Measurements from ENCODE around the gene UBE2I. TPM values are rescaled to one million over a fixed set of nuclear protein-coding genes. Genes with fewer than 3 reads are reported as not detected.

Gene UBE2I
- total RNA-seq, 1 experiment from 2014 or later, result 261 TPM

DNA sequence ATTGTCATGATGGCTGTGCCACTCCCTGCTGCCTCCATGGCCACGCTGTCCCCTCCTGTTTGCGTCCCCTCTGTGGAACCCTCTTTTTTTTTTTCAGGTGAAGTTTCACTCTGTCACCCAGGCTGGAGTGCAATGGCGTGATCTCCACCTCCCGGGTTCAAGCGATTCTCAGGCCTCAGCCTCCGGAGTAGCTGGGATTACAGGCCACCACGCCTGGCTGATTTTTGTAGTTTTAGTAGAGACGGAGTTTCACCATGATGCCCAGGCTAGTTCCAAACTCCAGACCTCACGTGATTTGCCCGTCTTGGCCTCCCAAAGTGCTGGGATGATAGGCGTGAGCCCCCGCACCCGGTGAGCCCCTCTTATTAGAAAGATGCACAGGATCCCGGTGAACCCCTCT lies 11.0 kb upstream of the UBE2I start:
- no peaks in the 10 kb centered on the region for H3K9me3 Mint-ChIP-seq (ENCODE audit: low read depth, unreplicated experiment)
- peak overlapping the region; percentile 75 for H3K27ac Mint-ChIP-seq (ENCODE audit: unreplicated experiment)
- CTCF ChIA-PET, result no interaction called here
- BruUV-seq (replicated peaks), result no TSS peak
- H3K36me3 Mint-ChIP-seq (ENCODE audit: insufficient read depth, unreplicated experiment), result peaks cover 39% of the 10 kb centered on the region
- peak overlapping the region; percentile 67 for H3K4me3 Mint-ChIP-seq (ENCODE audit: low read depth, unreplicated experiment)
- no peak for TF ChIP-seq CTCF (IDR thresholded peaks at IDR 0.05; ENCODE audit: unreplicated experiment)
- H3K4me1 Mint-ChIP-seq (ENCODE audit: low read depth, unreplicated experiment), result peaks cover 52% of the 10 kb centered on the region
- intact Hi-C loops (cut with micrococcal nuclease; ENCODE audit: unreplicated experiment), result no loop called here
- H3K27me3 Mint-ChIP-seq (ENCODE audit: unreplicated experiment), result no peaks in the 10 kb centered on the region
- no peak for DNase-seq

GRCh38 chr16:1299012-1299867 lies 10.2 kb upstream of the UBE2I start:
- peak overlapping the region; percentile 67 for H3K4me3 Mint-ChIP-seq (ENCODE audit: low read depth, unreplicated experiment)

GRCh38 chr16:1299868-1300203 lies 9.6 kb upstream of the UBE2I start:
- DNase-seq, result no peak
- CTCF ChIA-PET, result no interaction called here
- intact Hi-C loops (cut with micrococcal nuclease; ENCODE audit: unreplicated experiment), result no loop called here
- TF ChIP-seq CTCF (IDR thresholded peaks at IDR 0.05; ENCODE audit: unreplicated experiment), result no peak
- Mint-ChIP-seq H3K9me3 (ENCODE audit: low read depth, unreplicated experiment) (no peaks in the 10 kb centered on the region), H3K4me3 (ENCODE audit: low read depth, unreplicated experiment) (peak overlapping the region; percentile 67), H3K27ac (ENCODE audit: unreplicated experiment) (peak overlapping the region; percentile 75), H3K36me3 (ENCODE audit: insufficient read depth, unreplicated experiment) (peaks cover 43% of the 10 kb centered on the region), H3K27me3 (ENCODE audit: unreplicated experiment) (no peaks in the 10 kb centered on the region), H3K4me1 (ENCODE audit: low read depth, unreplicated experiment) (peaks cover 57% of the 10 kb centered on the region)
- BruUV-seq (replicated peaks), result no TSS peak

More at GRCh38 chr16:1299012-1299867, 10.2 kb upstream of the UBE2I start:
- CTCF ChIA-PET, result interaction anchor here (0.6 to 0.8 kb wide), 2 partner anchors 10 to 66 kb away, joined by 3 read pairs; no protein-coding TSS in a partner anchor
- peaks cover 53% of the 10 kb centered on the region for H3K4me1 Mint-ChIP-seq (ENCODE audit: low read depth, unreplicated experiment)
- H3K27me3 Mint-ChIP-seq (ENCODE audit: unreplicated experiment), result no peaks in the 10 kb centered on the region
- peak; percentile 71 for DNase-seq
- H3K9me3 Mint-ChIP-seq (ENCODE audit: low read depth, unreplicated experiment), result no peaks in the 10 kb centered on the region
- H3K36me3 Mint-ChIP-seq (ENCODE audit: insufficient read depth, unreplicated experiment), result peaks cover 42% of the 10 kb centered on the region
- intact Hi-C loops (cut with micrococcal nuclease; ENCODE audit: unreplicated experiment), result no loop called here
- TSS peak; percentile 80 for BruUV-seq (replicated peaks)
- H3K27ac Mint-ChIP-seq (ENCODE audit: unreplicated experiment), result peak overlapping the region; percentile 75
- no peak for TF ChIP-seq CTCF (IDR thresholded peaks at IDR 0.05; ENCODE audit: unreplicated experiment)

GRCh38 chr16:1300664-1301476 lies 8.6 kb upstream of the UBE2I start:
- no TSS peak for BruUV-seq (replicated peaks)
- no peak overlapping the region for H3K27ac Mint-ChIP-seq (ENCODE audit: unreplicated experiment)
- peaks cover 43% of the 10 kb centered on the region for H3K36me3 Mint-ChIP-seq (ENCODE audit: insufficient read depth, unreplicated experiment)
- H3K4me3 Mint-ChIP-seq (ENCODE audit: low read depth, unreplicated experiment), result peak overlapping the region; percentile 41
- H3K27me3 Mint-ChIP-seq (ENCODE audit: unreplicated experiment), result no peaks in the 10 kb centered on the region
- H3K4me1 Mint-ChIP-seq (ENCODE audit: low read depth, unreplicated experiment), result peaks cover 58% of the 10 kb centered on the region
- H3K9me3 Mint-ChIP-seq (ENCODE audit: low read depth, unreplicated experiment), result no peaks in the 10 kb centered on the region
- intact Hi-C loops (cut with micrococcal nuclease; ENCODE audit: unreplicated experiment), result no loop called here
- CTCF ChIA-PET, result interaction anchor here (0.5 to 1.9 kb wide), 3 partner anchors 37 to 128 kb away, joined by 3 to 4 read pairs (median 4); no protein-coding TSS in a partner anchor
- peak; percentile 84 for DNase-seq
- TF ChIP-seq CTCF (IDR thresholded peaks at IDR 0.05; ENCODE audit: unreplicated experiment), result peak; percentile 94

All from Calu3 (cell line).